HCT116 (cell line): Measurements from ENCODE around the gene OXT. TPM values are rescaled to one million over a fixed set of nuclear protein-coding genes. Genes with fewer than 3 reads are reported as not detected.

ENCODE experiments used
- ATAC-seq: fragments of 200-7000 bp; cut with Tn5 transposase; 2 replicates; pipeline ENCODE4 v1.9.1; 2020; ENCODE audit warnings: mild to moderate bottlenecking, moderate library complexity
- BruUV-seq: library from RNA; stranded (reverse); fragments of 400-500 nt; replicated peaks from 2 replicates; lab custom pipeline; 2021; lab: Mats Ljungman, UMichigan
- CTCF ChIA-PET: fragments of 300-600 bp; sonication (Branson Sonifier 250); formaldehyde crosslinking; loops from one replicate; lab custom pipeline; 2021; ENCODE audit warnings: antibody characterized with exemption; lab: Charles Lee
- POLR2A ChIA-PET: fragments of 300-600, 350-600 bp; sonication (Branson Sonifier 250); formaldehyde crosslinking; loops from one replicate; lab custom pipeline; 2021; ENCODE audit warnings: antibody characterized with exemption; lab: Charles Lee
- RAD21 ChIA-PET, 2 experiments: fragments of 300-600 bp; sonication (Branson Sonifier 250); formaldehyde crosslinking; loops; one replicate each; lab custom pipeline; 2023; ENCODE audit warnings: low total read pairs in 2 of 2; ENCODE audit not compliant: uncharacterized antibody in 2 of 2, unreplicated experiment in 2 of 2, low non-redundant PET in 1 of 2; lab: Charles Lee
- DNase-seq: peaks from one replicate; pipeline ENCODE4 v3.0.0-alpha.2; 2010; ENCODE audit warnings: low read depth, low spot score
- H2AFZ ChIP-seq: fragments of 200-600 bp; shearing (Covaris generic), sonication (generic); 2 replicates; pipeline ENCODE4 v1.6.1; 2017; ENCODE audit warnings: low read depth, mixed run types, mixed read lengths, antibody characterized with exemption, low read length; ENCODE audit not compliant: poor library complexity, severe bottlenecking
- H3K27ac ChIP-seq: 2 replicates; pipeline ENCODE4 v1.5.1; 2012; ENCODE audit warnings: low read depth, low read length
- H3K27me3 ChIP-seq: fragments of 200-600 bp; sonication (generic); 2 replicates; pipeline ENCODE4 v1.6.1; 2016; ENCODE audit warnings: mixed run types, low read length, mixed read lengths; ENCODE audit not compliant: insufficient read depth
- H3K36me3 ChIP-seq, 2 experiments: fragments of 200-500 bp in 1 of 2; fragments of 200-600 bp in 1 of 2; sonication (Bioruptor generic) in 1 of 2; sonication (generic) in 1 of 2; 2 replicates each; pipeline versions ENCODE4 v1.5.1 to v1.6.1; 2014 to 2016; ENCODE audit warnings: low read length in 2 of 2, inconsistent platforms in 1 of 2, mixed read lengths in 1 of 2, mixed run types in 1 of 2; ENCODE audit not compliant: insufficient read depth in 2 of 2, control insufficient read depth in 1 of 2
- H3K4me1 ChIP-seq, 2 experiments: fragments of 200-600 bp in 1 of 2; sonication (generic) in 1 of 2; 2 replicates each; pipeline versions ENCODE4 v1.5.1 to v1.6.1; 2012 to 2017; ENCODE audit warnings: low read length in 2 of 2, inconsistent platforms in 1 of 2, mild to moderate bottlenecking in 1 of 2, mixed read lengths in 1 of 2, mixed run types in 1 of 2, moderate library complexity in 1 of 2; ENCODE audit not compliant: insufficient read depth in 2 of 2, control insufficient read depth in 1 of 2
- H3K4me2 ChIP-seq: fragments of 200-600 bp; sonication (generic); 2 replicates; pipeline ENCODE4 v1.6.1; 2017; ENCODE audit warnings: mixed run types, low read length, mixed read lengths
- H3K4me3 ChIP-seq, 2 experiments: fragments of 200-600 bp in 1 of 2; sonication (generic) in 1 of 2; replicated peaks in 1 of 2; 2 replicates each; pipeline ENCODE4 v1.5.1; 2011 to 2016; ENCODE audit warnings: low read length in 2 of 2, control low read depth in 1 of 2, low read depth in 1 of 2, mild to moderate bottlenecking in 1 of 2, mixed read lengths in 1 of 2, mixed run types in 1 of 2
- H3K79me2 ChIP-seq: fragments of 200-600 bp; sonication (generic); 2 replicates; pipeline ENCODE4 v1.6.1; 2017; ENCODE audit warnings: mild to moderate bottlenecking, mixed run types, low read length, moderate library complexity, mixed read lengths; ENCODE audit not compliant: insufficient read depth
- H3K9ac ChIP-seq: fragments of 200-600 bp; sonication (generic); 2 replicates; pipeline ENCODE4 v1.6.1; 2016; ENCODE audit warnings: low read length, mixed read lengths
- H3K9me2 ChIP-seq: fragments of 200-600 bp; sonication (generic), shearing (Covaris generic); 2 replicates; pipeline ENCODE4 v1.6.1; 2017; ENCODE audit warnings: mixed run types, mild to moderate bottlenecking, moderate library complexity; ENCODE audit not compliant: insufficient read depth
- H3K9me3 ChIP-seq, 2 experiments: fragments of 200-500 bp in 1 of 2; fragments of 200-600 bp in 1 of 2; sonication (Bioruptor generic) in 1 of 2; sonication (generic) in 1 of 2; 2 replicates each; pipeline ENCODE4 v1.6.1; 2014 to 2017; ENCODE audit warnings: low read length in 2 of 2, mixed read lengths in 2 of 2, inconsistent platforms in 1 of 2, low read depth in 1 of 2, mild to moderate bottlenecking in 1 of 2, mixed run types in 1 of 2, moderate library complexity in 1 of 2; ENCODE audit not compliant: control insufficient read depth in 1 of 2, insufficient read depth in 1 of 2
- H4K20me1 ChIP-seq: fragments of 200-600 bp; sonication (generic), shearing (Covaris generic); 2 replicates; pipeline ENCODE4 v1.6.1; 2017; ENCODE audit warnings: mixed run types, mild to moderate bottlenecking, moderate library complexity; ENCODE audit not compliant: insufficient read depth
- ELF1 ChIP-seq: IDR thresholded peaks from 2 replicates; pipeline ENCODE4 v1.6.1; 2012; ENCODE audit warnings: low read depth, borderline replicate concordance
- EZH2 ChIP-seq: fragments of 200-600 bp; sonication (generic); IDR thresholded peaks from 2 replicates; pipeline ENCODE4 v1.6.1; 2017; ENCODE audit warnings: antibody characterized with exemption, mixed run types
- EZH2phosphoT487 ChIP-seq: fragments of 200-600 bp; IDR thresholded peaks from 2 replicates; pipeline ENCODE4 v1.6.1; 2018; ENCODE audit warnings: antibody characterized with exemption, borderline replicate concordance
- FOSL1 ChIP-seq: IDR thresholded peaks from 2 replicates; pipeline ENCODE4 v1.6.1; 2012; ENCODE audit warnings: low read depth
- JUND ChIP-seq: IDR thresholded peaks from 2 replicates; pipeline ENCODE4 v1.6.1; 2012
- MAX ChIP-seq: IDR thresholded peaks from 2 replicates; pipeline ENCODE4 v1.6.1; 2012
- RAD21 ChIP-seq: IDR thresholded peaks from 2 replicates; pipeline ENCODE4 v1.6.1; 2012; ENCODE audit warnings: low read depth, mild to moderate bottlenecking
- SRF ChIP-seq: IDR thresholded peaks from 2 replicates; pipeline ENCODE4 v1.6.1; 2012; ENCODE audit warnings: low read depth
- TCF7L2 ChIP-seq: IDR thresholded peaks from 2 replicates; pipeline ENCODE4 v1.7.0; 2011; ENCODE audit warnings: borderline replicate concordance, inconsistent platforms; ENCODE audit not compliant: insufficient read depth, insufficient read length; ENCODE audit errors: extremely low read depth
- YY1 ChIP-seq: IDR thresholded peaks from 2 replicates; pipeline ENCODE4 v1.6.1; 2011; ENCODE audit warnings: low read length, low read depth, moderate library complexity, mild to moderate bottlenecking; ENCODE audit not compliant: insufficient replicate concordance; ENCODE audit errors: extremely low read depth
- ZBTB33 ChIP-seq: IDR thresholded peaks from 2 replicates; pipeline ENCODE4 v1.6.1; 2011; ENCODE audit warnings: mild to moderate bottlenecking, low read length, moderate library complexity; ENCODE audit not compliant: insufficient replicate concordance; ENCODE audit errors: extremely low read depth
- intact Hi-C: fragments of 100-400 bp; cut with micrococcal nuclease; formaldehyde crosslinking; loops from 2 replicates; pipeline ENCODE4 v1.10.0; 2022
- total RNA-seq: library from RNA; stranded (reverse); gene quantifications from one replicate; pipeline ENCODE4 v1.2.1, GENCODE V29; 2021; ENCODE audit not compliant: unreplicated experiment

OXT gene
- total RNA-seq, 1 experiment from 2014 or later, result not detected

DNA sequence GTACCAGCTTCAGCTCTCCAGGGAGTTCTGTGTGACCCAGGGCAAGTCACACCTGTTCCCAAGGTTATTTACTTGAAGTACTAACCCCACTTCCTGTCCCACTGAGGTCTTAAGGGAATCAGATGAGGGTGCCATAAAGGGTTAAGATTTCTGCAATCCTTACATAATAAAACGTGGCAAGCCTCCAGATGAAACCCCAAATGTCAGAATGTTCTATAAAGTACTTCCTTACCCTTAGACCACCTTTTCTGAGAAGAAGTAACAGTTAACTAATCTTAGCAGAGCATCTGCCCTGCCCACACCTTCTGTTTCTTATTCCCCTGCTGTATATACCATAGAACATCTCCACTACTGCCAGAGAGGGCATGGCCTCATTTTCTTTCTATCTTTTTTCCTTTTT, 19.1 kb downstream of the OXT start:
- Histone ChIP-seq H3K27me3 (no peaks in the 10 kb centered on the region), H2AFZ (no peak overlapping the region), H3K9me3 (no peaks in the 10 kb centered on the region), H3K27ac (no peak overlapping the region), H3K4me1 (no peaks in the 10 kb centered on the region), H3K79me2 (no peaks in the 10 kb centered on the region), H3K36me3 (no peaks in the 10 kb centered on the region), H3K4me3 (no peak overlapping the region), H3K9me2 (no peaks in the 10 kb centered on the region), H4K20me1 (no peaks in the 10 kb centered on the region), H3K4me2 (no peak overlapping the region), H3K9ac (no peak overlapping the region)
- intact Hi-C loops, result no loop called here
- no peak for DNase-seq
- ChIA-PET CTCF (no interaction called here), POLR2A (no interaction called here), RAD21 (no interaction called here)
- no peak; the same call in 1 of the 2 replicates for ATAC-seq
- BruUV-seq, result no TSS peak
- TF ChIP-seq FOSL1 (no peak), MAX (no peak), EZH2phosphoT487 (no peak), RAD21 (no peak), JUND (no peak), EZH2 (no peak), YY1 (no peak), SRF (no peak), TCF7L2 (no peak), ELF1 (no peak), ZBTB33 (no peak)
- TF ChIP-seq, all 23 proteins: peak for 0
